ENCODE data around the gene SLC27A5. TPM values are rescaled to one million over a fixed set of nuclear protein-coding genes. Genes with fewer than 3 reads are reported as not detected.

The SLC27A5 gene
- total RNA-seq, 4 donors from 2014 or later = 10.6 to 22.4 (median 17.7) TPM

Small RNA genes lying within 50 kb of the gene (microRNA-seq; reads per million reads assigned to microRNA genes)
- gene MIR6807 = not detected

Small RNA genes lying within 50 kb of the gene (small RNA-seq; reads per million reads assigned to genes)
- gene MIR6807 (not detected), gene RN7SL525P (not detected), gene RN7SL693P (not detected), gene RNU6-1337P (not detected)

Other genes with a start within 250 kb of the SLC27A5 start
- 10 to 100 TPM in 3 of 4 donors, 1 to 10 TPM in 1; 9.7 to 14.7 (median 10.3) TPM for gene ZNF8, start 233.0 kb downstream of the SLC27A5 start, total RNA-seq
- gene ERVK3-1, start 206.6 kb downstream of the SLC27A5 start, total RNA-seq = 10 to 100 TPM; 56.3 to 87.2 (median 64.5) TPM
- 1 to 10 TPM; 3.0 to 4.5 (median 4.2) TPM for gene ZSCAN22, start 185.0 kb downstream of the SLC27A5 start, total RNA-seq
- 10 to 100 TPM in 1 of 4 donors, 1 to 10 TPM in 2, under 1 TPM in 1; 0.50 to 14.9 (median 3.4) TPM for gene A1BG, start 158.5 kb downstream of the SLC27A5 start, total RNA-seq
- gene ZNF497, start 149.2 kb downstream of the SLC27A5 start, total RNA-seq = 10 to 100 TPM in 1 of 4 donors, 1 to 10 TPM in 3; 7.1 to 16.2 (median 8.1) TPM
- 10 to 100 TPM in 3 of 4 donors, 1 to 10 TPM in 1; 6.3 to 16.4 (median 15.1) TPM for gene ZNF837, start 131.0 kb downstream of the SLC27A5 start, total RNA-seq
- gene RPS5, start 124.7 kb downstream of the SLC27A5 start, total RNA-seq = 1,000 to 10,000 TPM; 1,209 to 2,449 (median 1,340) TPM
- gene RNF225, start 116.3 kb downstream of the SLC27A5 start, total RNA-seq = under 1 TPM in 1 of 4 donors, not detected in 3; 0.33 TPM
- 10 to 100 TPM; 10.1 to 31.1 (median 23.1) TPM for gene ZNF584, start 103.3 kb downstream of the SLC27A5 start, total RNA-seq
- 10 to 100 TPM; 13.3 to 24.3 (median 16.2) TPM for gene ZNF132, start 71.8 kb downstream of the SLC27A5 start, total RNA-seq
- 10 to 100 TPM; 10.6 to 16.8 (median 13.4) TPM for gene ZNF324B, start 60.4 kb downstream of the SLC27A5 start, total RNA-seq
- gene ZNF324, start 44.9 kb downstream of the SLC27A5 start, total RNA-seq = 10 to 100 TPM; 27.0 to 41.7 (median 32.2) TPM
- gene ZNF446, start 35.6 kb downstream of the SLC27A5 start, total RNA-seq = 10 to 100 TPM; 15.2 to 30.0 (median 25.6) TPM
- 10 to 100 TPM in 1 of 4 donors, 1 to 10 TPM in 3; 6.9 to 17.7 (median 8.5) TPM for gene ZBTB45, start 7.8 kb upstream of the SLC27A5 start, total RNA-seq
- gene TRIM28, start 32.1 kb upstream of the SLC27A5 start, total RNA-seq = 100 to 1,000 TPM; 195 to 237 (median 218) TPM
- 100 to 1,000 TPM; 123 to 155 (median 148) TPM for gene CHMP2A, start 43.1 kb upstream of the SLC27A5 start, total RNA-seq
- 10 to 100 TPM; 17.2 to 28.5 (median 20.3) TPM for gene UBE2M, start 46.6 kb upstream of the SLC27A5 start, total RNA-seq
- gene MZF1, start 61.3 kb upstream of the SLC27A5 start, total RNA-seq = 10 to 100 TPM; 55.0 to 82.7 (median 70.5) TPM